H1 (cell line): Measurements from ENCODE around the gene PLA2G4D. TPM values are rescaled to one million over a fixed set of nuclear protein-coding genes. Genes with fewer than 3 reads are reported as not detected.

Experiments used
- CTCF ChIA-PET: fragments of 300-600 bp; sonication (Branson Sonifier 250); formaldehyde crosslinking; loops from one replicate; lab custom pipeline; 2021; ENCODE audit not compliant: partially characterized antibody; lab: Charles Lee
- POLR2A ChIA-PET: fragments of 300-600 bp; sonication (Branson Sonifier 250); formaldehyde crosslinking; loops from one replicate; lab custom pipeline; 2021; ENCODE audit warnings: inconsistent platforms; ENCODE audit not compliant: partially characterized antibody; lab: Charles Lee
- DNase-seq, 2 experiments: peaks; one replicate each; pipeline versions ENCODE4 v3.0.0 to v3.0.0-alpha.2; 2010 to 2022; ENCODE audit warnings: low spot score in 2 of 2, low read depth in 1 of 2, mixed read lengths in 1 of 2
- FAIRE-seq: peaks from 2 replicates; lab custom pipeline; 2011; peaks lifted over from hg19 to GRCh38; lab: Jason Lieb, UNC
- H2AFZ ChIP-seq: 2 replicates; pipeline ENCODE4 v1.8.1; 2012; ENCODE audit warnings: low read length, inconsistent platforms
- H2AK5ac ChIP-seq: 2 replicates; pipeline ENCODE4 v1.6.1; 2013; ENCODE audit warnings: low read depth, low read length
- H2BK120ac ChIP-seq: replicated peaks from 2 replicates; pipeline ENCODE3; 2013; ENCODE audit warnings: low read depth, low read length, inconsistent platforms
- H2BK12ac ChIP-seq: 2 replicates; pipeline ENCODE4 v1.6.1; 2013; ENCODE audit warnings: low read depth, low read length
- H2BK15ac ChIP-seq: 2 replicates; pipeline ENCODE4 v1.6.1; 2013; ENCODE audit warnings: low read length
- H2BK20ac ChIP-seq: 2 replicates; pipeline ENCODE4 v1.6.1; 2013; ENCODE audit warnings: low read length
- H2BK5ac ChIP-seq: 2 replicates; pipeline ENCODE4 v1.6.1; 2013; ENCODE audit warnings: low read depth, low read length
- H3K14ac ChIP-seq: 2 replicates; pipeline ENCODE4 v1.6.1; 2013; ENCODE audit warnings: inconsistent platforms; ENCODE audit not compliant: insufficient read length
- H3K18ac ChIP-seq: 2 replicates; pipeline ENCODE4 v1.6.1; 2013; ENCODE audit warnings: low read length; ENCODE audit errors: extremely low read depth
- H3K23ac ChIP-seq: 2 replicates; pipeline ENCODE4 v1.6.1; 2013; ENCODE audit warnings: inconsistent platforms; ENCODE audit not compliant: insufficient read length
- H3K23me2 ChIP-seq: 2 replicates; pipeline ENCODE4 v1.6.1; 2013; ENCODE audit warnings: low read depth, low read length
- H3K27ac ChIP-seq: 2 replicates; pipeline ENCODE4 v1.6.1; 2011; ENCODE audit warnings: low read depth, low read length, inconsistent platforms
- H3K27me3 ChIP-seq, 4 experiments: replicated peaks in 1 of 4; 1 replicate in 1 of 4; 2 replicates in 3 of 4; pipeline versions ENCODE4 v1.6.1 to v1.8.1; 2011 to 2013; ENCODE audit warnings: low read length in 3 of 4, mild to moderate bottlenecking in 3 of 4, inconsistent platforms in 2 of 4, mixed read lengths in 2 of 4, moderate library complexity in 1 of 4; ENCODE audit not compliant: control insufficient read depth in 3 of 4, insufficient read depth in 3 of 4; ENCODE audit errors: extremely low read depth in 1 of 4
- H3K36me3 ChIP-seq, 4 experiments: 2 replicates each; pipeline versions ENCODE4 v1.6.1 to v1.8.1; 2011 to 2013; ENCODE audit warnings: mild to moderate bottlenecking in 4 of 4, low read length in 3 of 4, moderate library complexity in 2 of 4, control low read depth in 1 of 4, inconsistent platforms in 1 of 4; ENCODE audit not compliant: insufficient read depth in 4 of 4, control insufficient read depth in 2 of 4
- H3K4ac ChIP-seq: replicated peaks from 2 replicates; pipeline ENCODE3; 2013; ENCODE audit warnings: low read length, low read depth, mixed read lengths, inconsistent platforms; ENCODE audit not compliant: insufficient read length
- H3K4me1 ChIP-seq, 4 experiments: replicated peaks in 1 of 4; 1 replicate in 1 of 4; 2 replicates in 3 of 4; pipeline versions ENCODE4 v1.6.1 to v1.8.1; 2011 to 2013; ENCODE audit warnings: low read length in 3 of 4, inconsistent platforms in 2 of 4, mixed read lengths in 1 of 4; ENCODE audit not compliant: insufficient read depth in 4 of 4, control insufficient read depth in 3 of 4
- H3K4me2 ChIP-seq, 2 experiments: 2 replicates each; pipeline versions ENCODE4 v1.6.1 to v1.8.1; 2011 to 2013; ENCODE audit warnings: low read depth in 2 of 2, low read length in 2 of 2, control low read depth in 1 of 2, inconsistent platforms in 1 of 2, mild to moderate bottlenecking in 1 of 2; ENCODE audit not compliant: insufficient read depth in 1 of 2
- H3K4me3 ChIP-seq, 4 experiments: fragments of 200-600, 300-600 bp in 1 of 4; sonication (generic), shearing (Covaris generic), sonication (Bioruptor Twin) in 1 of 4; 2 replicates each; pipeline versions ENCODE4 v1.5.1 to v1.8.1; 2011 to 2016; ENCODE audit warnings: low read length in 4 of 4, low read depth in 3 of 4, control low read depth in 2 of 4, inconsistent platforms in 2 of 4, mild to moderate bottlenecking in 2 of 4, mixed read lengths in 1 of 4, moderate library complexity in 1 of 4; ENCODE audit not compliant: insufficient read depth in 2 of 4; ENCODE audit errors: extremely low read depth in 1 of 4
- H3K56ac ChIP-seq: replicated peaks from 2 replicates; pipeline ENCODE3; 2013; ENCODE audit warnings: low read depth, mild to moderate bottlenecking, mixed read lengths, low read length, inconsistent platforms; ENCODE audit not compliant: insufficient read length
- H3K79me1 ChIP-seq: 2 replicates; pipeline ENCODE4 v1.6.1; 2013; ENCODE audit warnings: low read depth, low read length, control low read depth
- H3K79me2 ChIP-seq, 2 experiments: 2 replicates each; pipeline versions ENCODE4 v1.6.1 to v1.8.1; 2012 to 2013; ENCODE audit warnings: low read length in 2 of 2, mild to moderate bottlenecking in 2 of 2, inconsistent platforms in 1 of 2; ENCODE audit not compliant: insufficient read depth in 2 of 2, control insufficient read depth in 1 of 2
- H3K9ac ChIP-seq, 4 experiments: replicated peaks in 1 of 4; 1 replicate in 1 of 4; 2 replicates in 3 of 4; pipeline versions ENCODE4 v1.6.1 to v1.8.1; 2011 to 2013; ENCODE audit warnings: low read depth in 3 of 4, low read length in 3 of 4, control low read depth in 2 of 4, mild to moderate bottlenecking in 2 of 4, moderate library complexity in 2 of 4, inconsistent platforms in 1 of 4; ENCODE audit errors: extremely low read depth in 1 of 4
- H3K9me3 ChIP-seq, 2 experiments: 2 replicates each; pipeline versions ENCODE4 v1.6.1 to v1.8.1; 2012 to 2013; ENCODE audit warnings: mild to moderate bottlenecking in 2 of 2, moderate library complexity in 2 of 2, control low read depth in 1 of 2, inconsistent platforms in 1 of 2, low read depth in 1 of 2, low read length in 1 of 2, mixed read lengths in 1 of 2; ENCODE audit not compliant: insufficient read depth in 2 of 2
- H4K20me1 ChIP-seq, 2 experiments: replicated peaks in 1 of 2; 2 replicates each; pipeline versions ENCODE3 to v1.8.1; 2011 to 2013; ENCODE audit warnings: inconsistent platforms in 2 of 2, low read length in 2 of 2, mild to moderate bottlenecking in 1 of 2; ENCODE audit not compliant: insufficient read depth in 2 of 2, control insufficient read depth in 1 of 2
- H4K5ac ChIP-seq: 2 replicates; pipeline ENCODE4 v1.6.1; 2013; ENCODE audit warnings: low read length, low read depth, mixed read lengths, inconsistent platforms; ENCODE audit not compliant: insufficient read length
- H4K8ac ChIP-seq: 2 replicates; pipeline ENCODE4 v1.8.0; 2013; ENCODE audit warnings: mild to moderate bottlenecking, moderate library complexity, low read length, inconsistent platforms; ENCODE audit not compliant: insufficient read depth; ENCODE audit errors: extremely low read depth
- H4K91ac ChIP-seq: replicated peaks from 2 replicates; pipeline ENCODE3; 2013; ENCODE audit warnings: low read length, mixed read lengths, inconsistent platforms; ENCODE audit not compliant: insufficient read length
- BCL11A ChIP-seq, 2 experiments: IDR thresholded peaks; one replicate each; pipeline ENCODE4 v1.6.1; 2011; ENCODE audit warnings: low read depth in 2 of 2, low read length in 2 of 2, mild to moderate bottlenecking in 2 of 2
- HDAC2 ChIP-seq, 2 experiments: fragments of 300-600 bp in 1 of 2; sonication (generic) in 1 of 2; IDR thresholded peaks; 2 replicates each; pipeline ENCODE4 v1.6.1; 2011 to 2012; ENCODE audit warnings: low read depth in 2 of 2, low read length in 2 of 2, mild to moderate bottlenecking in 2 of 2, moderate library complexity in 2 of 2, borderline replicate concordance in 1 of 2, inconsistent platforms in 1 of 2
- MAFK ChIP-seq: IDR thresholded peaks from 2 replicates; pipeline ENCODE4 v1.6.1; 2012; ENCODE audit warnings: low read depth, mild to moderate bottlenecking, improper control_type of control experiment, low read length
- SP1 ChIP-seq: IDR thresholded peaks from 2 replicates; pipeline ENCODE4 v1.6.1; 2011; ENCODE audit warnings: low read depth, low read length
- WGBS, 2 experiments: shearing (Covaris generic) in 1 of 2; methylation state at CpG; one replicate each; pipeline versions ENCODE4 v1.1.6 to v1.1.7; 2013 to 2015; ENCODE audit warnings: low lambda C conversion rate in 2 of 2, mixed read lengths in 2 of 2, inconsistent platforms in 1 of 2, low coverage in 1 of 2, missing lambda C conversion rate in 1 of 2; ENCODE audit not compliant: insufficient replicate concordance in 2 of 2, insufficient coverage in 1 of 2, insufficient read length in 1 of 2; ENCODE audit errors: extremely low coverage in 1 of 2, missing lambda C conversion rate in 1 of 2; 5-methylcytosine and 5-hydroxymethylcytosine counted together
- polyA plus RNA-seq, 7 experiments: library from polyadenylated mRNA; depleted of rRNA in 3 of 7; stranded (reverse) in 5 of 7; unstranded in 2 of 7; fragments of >200 nt in 5 of 7; fragments of 200-250 nt in 2 of 7; gene quantifications; 1 replicate in 5 of 7; 2 replicates in 1 of 7; 4 replicates in 1 of 7; pipeline versions ENCODE4 v1.2.1 to v1.2.3, GENCODE V29; 2011 to 2013; ENCODE audit warnings: missing spikeins in 2 of 7, mixed read lengths in 2 of 7
- total RNA-seq: library from RNA; stranded (reverse); fragmentation: NEBNext Ultra II Directional; extraction: Animal tissue kit (Norgen Biotek cat#: 25700); gene quantifications from 2 replicates; pipeline ENCODE4 v1.2.1, GENCODE V29; 2021

The PLA2G4D gene
- total and polyA plus RNA-seq, 2 of the 8 experiments (the other 6 are each of a cell fraction or from before 2014, with no cell fraction given), result 0.07 to 0.18 TPM

GRCh38 chr15:42065033-42065432 lies 29.3 kb downstream of the PLA2G4D start:
- no peaks in the 10 kb centered on the region for H4K20me1 ChIP-seq
- H2BK12ac ChIP-seq, result no peak overlapping the region
- H2AK5ac ChIP-seq, result no peak overlapping the region
- CTCF ChIA-PET, result interaction anchor here (0.7 to 17.2 kb wide), 14 partner anchors 8 to 670 kb away, joined by 3 to 425 read pairs (median 4); partner anchors contain the start of gene PLA2G4F
- H2AFZ ChIP-seq, result no peak overlapping the region
- no peak overlapping the region for H3K18ac ChIP-seq
- FAIRE-seq (no peak), DNase-seq (peak in 1 of 2 experiments; percentile 35)
- POLR2A ChIA-PET, result interaction anchor here (0.6 to 0.9 kb wide), 2 partner anchors 19 to 143 kb away, joined by 3 read pairs; partner anchors contain the start of gene VPS39
- no peak overlapping the region for H2BK15ac ChIP-seq
- no peak overlapping the region for H3K4me2 ChIP-seq
- no peak overlapping the region for H3K14ac ChIP-seq
- no peaks in the 10 kb centered on the region for H3K79me1 ChIP-seq
- H3K4me3 ChIP-seq, result no peak overlapping the region
- H4K5ac ChIP-seq, result no peak overlapping the region
- H3K23ac ChIP-seq, result no peak overlapping the region
- H3K36me3 ChIP-seq, result no peaks in the 10 kb centered on the region
- H3K9ac ChIP-seq, result no peak overlapping the region
- H3K4ac ChIP-seq, result no peak overlapping the region
- H3K56ac ChIP-seq, result no peak overlapping the region
- 80% methylated on average over 7 of the region's 7 CpGs; no CpG with 5 or more reads in 1 of the 2 experiments for WGBS, 2 experiments
- no peaks in the 10 kb centered on the region for H3K79me2 ChIP-seq
- H3K27me3 ChIP-seq, result no peaks in the 10 kb centered on the region
- no peak overlapping the region for H2BK20ac ChIP-seq
- no peaks in the 10 kb centered on the region for H3K9me3 ChIP-seq
- H3K23me2 ChIP-seq, result no peaks in the 10 kb centered on the region
- H3K4me1 ChIP-seq, result peaks cover 0 to 2% (median 0%) of the 10 kb centered on the region in 4 experiments; a peak in 3 of 7 replicates
- H2BK120ac ChIP-seq, result no peak overlapping the region
- no peak overlapping the region for H4K91ac ChIP-seq
- H2BK5ac ChIP-seq, result no peak overlapping the region
- TF ChIP-seq SP1 (no peak), HDAC2 (IDR thresholded peaks at IDR 0.05; ENCODE audit: borderline replicate concordance in 1 of 2, low read depth in 2 of 2, low read length in 2 of 2) (no peak), MAFK (no peak), BCL11A (IDR thresholded peaks at IDR 0.05; ENCODE audit: low read depth in 2 of 2, low read length in 2 of 2) (no peak)
- H3K27ac ChIP-seq, result no peak overlapping the region
- H4K8ac ChIP-seq, result no peak overlapping the region
